HL-60/S4 treated with phorbol 12-myristate 13-acetate at 8.2 ng/mL for 4 days and 3 days (cell line): ENCODE measurements around the gene EWSR1.
"Not testable (repeated sequence)": the region's sequence is repeated elsewhere in the genome, so short reads cannot be mapped to it uniquely, and the experiment has no call there.

Experiments used
- in situ Hi-C: fragments of 300-500 bp; cut with MboI; formaldehyde crosslinking; loops from 2 replicates; pipeline ENCODE4 v1.15.0; 2022; ENCODE audit warnings: low sequenced_read_pairs

Gene EWSR1

GRCh38 chr22:29332886-29333496 is 64.9 kb downstream of the EWSR1 start:
- in situ Hi-C loops, result no loop called here

- in situ Hi-C loops, result no loop called here
Measured at GRCh38 chr22:29334148-29334547, 66.1 kb downstream of the EWSR1 start.

- in situ Hi-C loops, result no loop called here
Measured at GRCh38 chr22:29334696-29335344, 66.8 kb downstream of the EWSR1 start.

GRCh38 chr22:29335656-29336055 is 67.6 kb downstream of the EWSR1 start:
- in situ Hi-C loops, result no loop called here

- in situ Hi-C loops, result no loop called here
Measured at GRCh38 chr22:29336751-29337490, 68.9 kb downstream of the EWSR1 start.

- in situ Hi-C loops, result no loop called here
Measured at GRCh38 chr22:29337631-29338284, 69.7 kb downstream of the EWSR1 start.

- in situ Hi-C loops, result no loop called here
Measured at GRCh38 chr22:29338398-29338797, 70.3 kb downstream of the EWSR1 start.

- in situ Hi-C loops, result no loop called here
Measured at GRCh38 chr22:29339381-29340235, 71.5 kb downstream of the EWSR1 start.

GRCh38 chr22:29340566-29340965 is 72.5 kb downstream of the EWSR1 start:
- in situ Hi-C loops, result no loop called here

GRCh38 chr22:29341056-29341848 is 73.2 kb downstream of the EWSR1 start:
- in situ Hi-C loops, result no loop called here

GRCh38 chr22:29341849-29342127 is 73.7 kb downstream of the EWSR1 start:
- in situ Hi-C loops, result no loop called here

- in situ Hi-C loops, result no loop called here
Measured at GRCh38 chr22:29342177-29342576, 74.1 kb downstream of the EWSR1 start.

GRCh38 chr22:29342577-29343312 is 74.7 kb downstream of the EWSR1 start:
- in situ Hi-C loops, result no loop called here

GRCh38 chr22:29343313-29343805 is 75.3 kb downstream of the EWSR1 start:
- in situ Hi-C loops, result no loop called here

GRCh38 chr22:29344137-29344536 is 76.1 kb downstream of the EWSR1 start:
- in situ Hi-C loops, result no loop called here

- in situ Hi-C loops, result not testable (repeated sequence)
Measured at GRCh38 chr22:29344889-29345288, 76.8 kb downstream of the EWSR1 start.

- in situ Hi-C loops, result no loop called here
Measured at GRCh38 chr22:29345932-29346331, 77.9 kb downstream of the EWSR1 start.

GRCh38 chr22:29346659-29347058 is 78.6 kb downstream of the EWSR1 start:
- in situ Hi-C loops, result no loop called here

GRCh38 chr22:29348041-29348440 is 80.0 kb downstream of the EWSR1 start:
- in situ Hi-C loops, result no loop called here
